B cell (primary cell): Measurements from ENCODE around the gene CFAP74. TPM values are rescaled to one million over a fixed set of nuclear protein-coding genes. Genes with fewer than 3 reads are reported as not detected.

Source experiments
- ATAC-seq: fragments of 200-7000 bp; cut with Tn5 transposase; one replicate; pipeline ENCODE4 v1.10.0; 2021; ENCODE audit warnings: low read depth, mild to moderate bottlenecking, moderate number of reproducible peaks, moderate library complexity
- CTCF ChIA-PET: fragments of 350-600 bp; sonication (Branson Sonifier 250); formaldehyde crosslinking; loops from one replicate; lab custom pipeline; 2021; ENCODE audit warnings: antibody characterized with exemption, inconsistent platforms; lab: Charles Lee
- POLR2A ChIA-PET: fragments of 350-600 bp; sonication (Branson Sonifier 250); formaldehyde crosslinking; loops from one replicate; lab custom pipeline; 2021; ENCODE audit warnings: antibody characterized with exemption; lab: Charles Lee
- DNase-seq: peaks from one replicate; pipeline ENCODE4 v3.0.0; 2013
- H2AFZ ChIP-seq: 2 replicates; pipeline ENCODE4 v1.6.1; 2012; ENCODE audit warnings: mild to moderate bottlenecking, low read depth, low read length; ENCODE audit not compliant: insufficient read depth, poor library complexity, severe bottlenecking
- H3K27ac ChIP-seq, 2 donors: 1 replicate in 1 of 2; 2 replicates in 1 of 2; pipeline ENCODE4 v1.5.1; 2012 to 2013; ENCODE audit warnings: low read length in 2 of 2, mild to moderate bottlenecking in 2 of 2, moderate library complexity in 1 of 2
- H3K27me3 ChIP-seq, 4 experiments: fragments of 200-600 bp in 1 of 4; sonication (generic) in 1 of 4; replicated peaks in 1 of 4; 1 replicate in 2 of 4; 2 replicates in 2 of 4; pipeline versions ENCODE4 v1.6.1 to v1.7.0; 2013 to 2016; ENCODE audit warnings: low read length in 3 of 4, mild to moderate bottlenecking in 2 of 4, mixed read lengths in 1 of 4, moderate library complexity in 1 of 4; ENCODE audit not compliant: insufficient read depth in 4 of 4, control insufficient read depth in 3 of 4; ENCODE audit errors: control extremely low read depth in 1 of 4
- H3K36me3 ChIP-seq, 2 experiments: replicated peaks in 1 of 2; 1 replicate in 1 of 2; 2 replicates in 1 of 2; pipeline versions ENCODE4 v1.6.1 to v1.7.1; 2013; ENCODE audit warnings: low read length in 1 of 2; ENCODE audit not compliant: insufficient read depth in 2 of 2, control insufficient read depth in 1 of 2; ENCODE audit errors: control extremely low read depth in 1 of 2, extremely low read depth in 1 of 2
- H3K4me1 ChIP-seq, 2 donors: fragments of 200-600 bp in 1 of 2; sonication (generic) in 1 of 2; 1 replicate in 1 of 2; 2 replicates in 1 of 2; pipeline versions ENCODE4 v1.5.1 to v1.6.1; 2013 to 2017; ENCODE audit warnings: low read length in 2 of 2; ENCODE audit not compliant: control insufficient read depth in 2 of 2, insufficient read depth in 2 of 2
- H3K4me2 ChIP-seq: replicated peaks from 2 replicates; pipeline ENCODE3; 2012; ENCODE audit warnings: mild to moderate bottlenecking, low read depth, low read length; ENCODE audit not compliant: poor library complexity, severe bottlenecking
- H3K4me3 ChIP-seq, 5 experiments: fragments of 200-600 bp in 1 of 5; sonication (generic) in 1 of 5; 1 replicate in 3 of 5; 2 replicates in 2 of 5; pipeline versions ENCODE4 v1.5.1 to v1.7.0; 2011 to 2016; ENCODE audit warnings: low read length in 4 of 5, mild to moderate bottlenecking in 4 of 5, low read depth in 2 of 5, control low read depth in 1 of 5, moderate library complexity in 1 of 5; ENCODE audit not compliant: insufficient read depth in 1 of 5; ENCODE audit errors: control extremely low read depth in 1 of 5, extremely low read depth in 1 of 5
- H3K79me2 ChIP-seq: fragments of 200-600 bp; sonication (generic); one replicate; pipeline ENCODE4 v1.6.0; 2016; ENCODE audit warnings: low read length; ENCODE audit not compliant: control insufficient read depth, insufficient read depth
- H3K9ac ChIP-seq: fragments of 200-600 bp; sonication (generic); 2 replicates; pipeline ENCODE4 v1.6.1; 2017; ENCODE audit warnings: mild to moderate bottlenecking, low read length, moderate library complexity
- H3K9me3 ChIP-seq, 3 donors: one replicate each; pipeline versions ENCODE4 v1.6.1 to v1.7.1; 2013; ENCODE audit warnings: low read length in 2 of 3; ENCODE audit not compliant: control insufficient read depth in 2 of 3, insufficient read depth in 1 of 3; ENCODE audit errors: control extremely low read depth in 1 of 3
- H4K20me1 ChIP-seq: 2 replicates; pipeline ENCODE4 v1.6.0; 2012; ENCODE audit warnings: mild to moderate bottlenecking, low read length; ENCODE audit not compliant: insufficient read depth, control insufficient read depth, poor library complexity, severe bottlenecking
- H3K27ac Mint-ChIP-seq: one replicate; pipeline ENCODE4 v1.8.0; 2021; ENCODE audit warnings: mixed read lengths
- H3K27me3 Mint-ChIP-seq: one replicate; pipeline ENCODE4 v1.8.0; 2021; ENCODE audit warnings: mixed read lengths
- H3K4me1 Mint-ChIP-seq: one replicate; pipeline ENCODE4 v1.8.0; 2021; ENCODE audit warnings: mixed read lengths
- H3K4me3 Mint-ChIP-seq: one replicate; pipeline ENCODE4 v1.8.0; 2021; ENCODE audit warnings: mixed read lengths
- H3K9me3 Mint-ChIP-seq: one replicate; pipeline ENCODE4 v1.8.0; 2022; ENCODE audit warnings: mixed read lengths; ENCODE audit not compliant: insufficient read depth
- CTCF ChIP-seq: fragments of 200-600 bp; IDR thresholded peaks from one replicate; pipeline ENCODE4 v1.8.0; 2022; ENCODE audit warnings: antibody characterized with exemption, mild to moderate bottlenecking
- EZH2 ChIP-seq: IDR thresholded peaks from 2 replicates; pipeline ENCODE4 v1.6.1; 2012; ENCODE audit warnings: borderline replicate concordance, low read depth, mild to moderate bottlenecking, moderate library complexity, low read length; ENCODE audit not compliant: insufficient read depth, poor library complexity, severe bottlenecking
- WGBS: methylation state at CpG from one replicate; pipeline ENCODE4 v1.1.5; 2013; ENCODE audit warnings: missing lambda C conversion rate; ENCODE audit not compliant: insufficient coverage; 5-methylcytosine and 5-hydroxymethylcytosine counted together
- intact Hi-C: fragments of 100-400 bp; cut with micrococcal nuclease; formaldehyde crosslinking; loops from one replicate; pipeline ENCODE4 v1.10.0; 2022
- polyA plus RNA-seq: library from polyadenylated mRNA; depleted of rRNA; stranded (reverse); fragments of >200 nt; gene quantifications from 2 replicates; pipeline ENCODE4 v1.2.3, GENCODE V29; 2012
- total RNA-seq, 2 donors: library from RNA; stranded (reverse); fragments of 120-200 nt in 1 of 2; gene quantifications; 1 replicate in 1 of 2; 2 replicates in 1 of 2; pipeline versions ENCODE4 v1.2.3 to v1.2.4, GENCODE V29; 2013 to 2022

The CFAP74 gene
- total and polyA plus RNA-seq, 2 donors (not counting 1 experiment from before 2014, with no cell fraction given) = not detected

GRCh38 chr1:2044510-2045319, 41.1 kb upstream of the CFAP74 start:
- no peaks in the 10 kb centered on the region for H3K9me3 Mint-ChIP-seq
- no peaks in the 10 kb centered on the region for H4K20me1 ChIP-seq
- peak overlapping the region; percentile 67 for H3K4me3 Mint-ChIP-seq
- peaks cover 0 to 3% (median 0%) of the 10 kb centered on the region in 3 donors for H3K9me3 ChIP-seq
- H3K27me3 Mint-ChIP-seq = peaks cover 14% of the 10 kb centered on the region
- peak overlapping the region; percentile 85 for H3K4me2 ChIP-seq
- H3K27ac ChIP-seq = no peak overlapping the region
- peaks cover 27% of the 10 kb centered on the region for H3K4me1 Mint-ChIP-seq
- intact Hi-C loops = loop anchor here (2.0 kb wide), 1 partner anchor 136 kb away; no protein-coding TSS in a partner anchor
- peak overlapping the region; percentile 77 for H2AFZ ChIP-seq
- ChIA-PET POLR2A (interaction anchor here (0.6 to 0.7 kb wide), 2 partner anchors 48 to 135 kb away, joined by 3 to 4 read pairs; no protein-coding TSS in a partner anchor), CTCF (interaction anchor here (0.6 to 3.5 kb wide), 23 partner anchors 8 to 601 kb away, joined by 3 to 30 read pairs (median 4); no protein-coding TSS in a partner anchor)
- 13% methylated on average over 75 of the region's 75 CpGs for WGBS
- H3K27me3 ChIP-seq = peaks cover 0 to 39% (median 15%) of the 10 kb centered on the region in 4 experiments
- peak overlapping the region in 3 of 5 experiments; percentile 29 to 47 (median 35) for H3K4me3 ChIP-seq
- H3K27ac Mint-ChIP-seq = no peak overlapping the region
- ATAC-seq (peak; percentile 84), DNase-seq (peak; percentile 86)
- H3K36me3 ChIP-seq = no peaks in the 10 kb centered on the region
- peaks cover 12% of the 10 kb centered on the region for H3K79me2 ChIP-seq
- H3K4me1 ChIP-seq = peaks cover 19 to 26% of the 10 kb centered on the region in 2 donors
- TF ChIP-seq CTCF (peak; percentile 90), EZH2 (no peak)
- H3K9ac ChIP-seq = peak overlapping the region; percentile 25
